Mucosa of gallbladder (tissue), 1 donor: Measurements from ENCODE around the gene MEG3. TPM values are rescaled to one million over a fixed set of nuclear protein-coding genes. Genes with fewer than 3 reads are reported as not detected.
"Not testable (repeated sequence)": the region's sequence is repeated elsewhere in the genome, so short reads cannot be mapped to it uniquely, and the experiment has no call there.

Experiments
- DNase-seq: peaks from one replicate; pipeline ENCODE4 v3.0.0-alpha.2; 2020; ENCODE audit warnings: low spot score
- total RNA-seq: library from RNA; stranded (reverse); gene quantifications from one replicate; pipeline ENCODE4 v1.2.1, GENCODE V29; 2021
- donor health status: DM: no; HTN: no; CAD: no.

Gene MEG3
- total RNA-seq, 1 donor from 2014 or later: 132 TPM

DNA sequence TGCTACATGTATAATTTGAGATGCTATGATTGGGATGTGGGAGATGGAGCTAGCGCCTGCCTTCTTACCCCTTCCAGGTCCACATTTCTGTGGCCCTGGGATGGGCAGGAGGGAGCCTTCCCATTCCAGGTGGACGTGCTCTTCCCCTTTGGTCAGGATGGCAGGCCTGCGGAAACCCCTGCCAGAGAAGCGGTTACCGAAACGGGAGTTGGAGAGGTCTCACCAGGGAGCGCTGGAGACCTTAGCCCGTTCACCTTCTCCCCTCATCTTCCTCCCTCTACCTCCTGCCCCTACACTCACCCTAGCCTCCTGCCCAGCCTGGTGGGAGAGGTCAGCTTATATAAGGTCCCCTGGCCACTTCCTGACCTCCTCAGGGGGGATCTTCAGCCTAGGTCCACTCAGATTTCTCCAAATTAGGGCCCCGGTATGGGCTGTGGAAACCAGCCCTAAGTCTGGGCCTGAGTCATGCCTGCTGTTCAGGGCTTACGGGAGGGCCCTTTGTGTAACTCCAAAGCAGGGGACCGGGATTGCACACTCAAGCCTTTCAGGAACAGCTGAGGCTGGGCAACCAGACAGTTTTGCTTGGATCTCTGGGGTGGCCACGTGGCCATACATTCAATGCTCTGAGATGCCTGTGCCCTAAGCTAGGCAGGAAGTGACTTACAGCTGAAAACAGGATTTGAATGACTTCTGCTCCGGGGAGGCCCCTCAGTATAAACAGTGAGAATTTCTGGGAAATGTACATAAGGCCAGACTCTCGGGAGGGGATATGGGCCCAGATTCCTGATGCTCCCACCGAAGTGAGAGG lies 10.2 kb upstream of the MEG3 start:
- no peak for DNase-seq

DNA sequence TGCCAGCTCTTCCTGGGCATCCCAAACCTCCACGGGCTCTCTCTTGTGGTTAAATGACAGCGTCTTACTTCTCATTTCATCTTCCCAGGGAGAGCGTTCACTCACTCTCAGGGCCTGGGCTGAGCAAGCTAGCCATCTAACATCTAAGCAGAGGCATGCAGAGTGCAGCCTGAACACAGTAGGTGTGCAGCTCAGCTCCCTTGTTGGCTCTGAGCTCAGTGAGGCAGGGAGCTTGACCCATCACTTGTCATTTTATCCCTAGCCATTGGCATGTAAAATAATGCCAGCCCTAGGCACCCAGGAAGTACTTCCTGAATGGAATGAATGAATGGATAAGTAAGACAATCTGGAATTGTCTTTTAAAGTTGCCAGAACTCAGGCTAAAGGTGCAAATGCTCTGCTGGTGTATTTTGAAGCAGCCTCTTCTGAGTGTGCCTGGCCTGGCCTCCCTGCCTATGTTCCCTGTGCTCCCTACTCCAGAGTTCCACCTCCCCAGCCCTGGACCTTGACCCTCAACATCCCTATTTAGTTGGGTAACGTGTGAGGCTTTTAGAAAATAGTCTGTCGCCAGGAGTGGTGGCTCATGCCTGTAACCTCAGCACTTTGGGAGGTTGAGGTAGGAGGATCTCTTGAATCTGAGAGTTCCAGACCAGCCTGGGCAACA lies 9.5 kb upstream of the MEG3 start:
- no peak for DNase-seq

DNA sequence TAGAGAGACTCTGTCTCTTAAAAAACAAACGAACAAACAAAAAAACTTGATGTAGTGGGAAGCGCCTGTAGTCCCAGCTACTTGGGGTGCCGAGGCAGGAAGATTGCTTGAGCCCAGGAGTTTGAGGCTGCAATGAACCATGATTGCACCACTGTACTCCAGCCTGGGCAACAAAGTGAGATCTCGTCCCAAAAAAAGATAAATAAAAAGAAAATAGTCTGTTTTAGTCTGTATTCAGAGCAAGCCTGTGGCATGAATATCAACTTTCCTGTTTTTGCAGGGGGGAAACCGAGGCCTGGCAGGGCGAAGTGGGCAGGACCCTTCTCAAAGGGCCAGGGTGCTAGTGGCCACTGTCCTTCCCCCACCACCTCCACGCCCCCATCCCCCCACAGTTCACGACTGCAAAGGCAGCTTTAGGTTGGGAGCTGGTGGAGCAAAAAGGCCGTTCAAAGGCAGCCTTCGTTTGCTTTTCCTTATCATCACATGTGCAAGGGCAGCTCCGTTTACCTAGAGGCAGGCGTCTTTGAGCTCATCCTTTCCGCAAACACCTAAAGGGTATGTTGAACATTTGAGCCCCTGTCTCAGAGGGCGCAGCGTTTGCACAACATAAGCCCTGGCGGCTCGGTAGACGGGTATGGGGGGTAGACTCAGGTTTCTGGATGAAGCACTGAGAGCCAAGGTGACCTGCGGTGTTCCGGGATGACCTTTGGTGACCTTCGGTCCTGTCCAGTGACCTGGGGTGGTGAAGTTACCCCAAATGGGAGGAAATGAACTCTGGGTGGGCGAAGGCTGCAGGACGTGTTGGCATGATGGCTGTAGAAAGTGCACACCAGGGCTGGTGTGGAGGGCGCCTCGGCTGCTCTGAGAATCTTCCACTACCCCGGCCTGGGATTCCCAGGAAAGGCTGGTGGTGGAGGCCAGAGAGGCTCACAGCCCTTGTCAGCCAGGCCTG lies 8.7 kb upstream of the MEG3 start:
- no peak for DNase-seq

DNA sequence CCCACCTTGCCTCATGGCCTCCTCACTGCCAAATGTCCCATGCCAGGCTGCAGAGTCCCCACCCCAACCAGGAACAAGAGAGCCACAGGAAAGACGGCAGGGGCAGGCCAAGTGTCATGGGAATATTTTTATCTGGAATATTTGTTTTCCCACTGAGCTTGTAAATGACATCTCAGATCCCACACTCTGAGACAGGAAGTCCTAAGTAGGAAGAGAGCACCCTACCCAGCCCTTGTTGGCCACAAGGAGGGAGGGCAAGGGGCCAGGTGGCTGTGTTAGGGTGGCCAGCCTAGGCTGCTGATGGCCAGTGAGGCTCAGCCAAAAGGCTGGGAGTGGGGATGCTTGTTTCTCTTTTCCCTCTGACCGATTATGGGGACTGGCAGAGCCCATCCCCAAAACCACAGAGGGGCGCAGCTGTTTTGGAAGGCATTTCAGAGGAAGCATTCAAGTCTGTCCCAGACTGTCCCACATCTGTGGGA lies 7.7 kb upstream of the MEG3 start:
- DNase-seq: no peak

DNA sequence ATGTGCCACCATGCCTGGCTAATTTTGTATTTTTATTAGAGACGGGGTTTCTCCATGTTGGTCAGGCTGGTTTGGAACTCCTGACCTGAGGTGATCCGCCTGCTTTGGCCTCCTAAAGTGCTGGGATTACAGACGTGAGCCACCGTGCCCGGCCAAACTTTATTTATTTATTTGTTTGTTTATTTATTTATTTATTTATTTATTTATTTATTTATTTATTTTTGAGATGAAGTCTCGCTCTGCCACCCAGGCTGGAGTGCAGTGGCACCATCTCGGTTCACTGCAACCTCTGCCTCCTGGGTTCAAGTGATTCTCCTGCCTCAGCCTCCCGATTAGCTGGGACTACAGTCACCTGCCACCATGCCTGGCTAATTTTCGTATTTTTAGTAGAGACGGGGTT lies 7.0 kb upstream of the MEG3 start:
- DNase-seq: not testable (repeated sequence)

DNA sequence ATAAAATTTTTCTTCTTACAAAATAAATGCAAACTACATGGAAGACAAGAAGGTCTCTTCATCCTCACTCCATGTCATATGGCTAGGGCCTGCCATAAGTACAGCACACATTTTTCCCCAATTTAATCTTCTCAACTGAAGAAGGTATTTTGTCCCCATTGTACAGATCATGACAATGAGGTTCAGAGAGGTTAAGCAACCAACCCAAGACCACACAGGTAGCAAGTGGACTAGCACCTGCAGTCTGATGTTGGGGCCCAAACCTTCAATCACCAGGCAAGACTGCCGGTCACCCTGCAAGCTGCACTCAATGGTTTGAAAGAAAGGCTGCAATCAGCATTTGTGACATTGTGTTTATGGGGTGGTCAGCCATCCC lies 6.5 kb upstream of the MEG3 start:
- no peak for DNase-seq

DNA sequence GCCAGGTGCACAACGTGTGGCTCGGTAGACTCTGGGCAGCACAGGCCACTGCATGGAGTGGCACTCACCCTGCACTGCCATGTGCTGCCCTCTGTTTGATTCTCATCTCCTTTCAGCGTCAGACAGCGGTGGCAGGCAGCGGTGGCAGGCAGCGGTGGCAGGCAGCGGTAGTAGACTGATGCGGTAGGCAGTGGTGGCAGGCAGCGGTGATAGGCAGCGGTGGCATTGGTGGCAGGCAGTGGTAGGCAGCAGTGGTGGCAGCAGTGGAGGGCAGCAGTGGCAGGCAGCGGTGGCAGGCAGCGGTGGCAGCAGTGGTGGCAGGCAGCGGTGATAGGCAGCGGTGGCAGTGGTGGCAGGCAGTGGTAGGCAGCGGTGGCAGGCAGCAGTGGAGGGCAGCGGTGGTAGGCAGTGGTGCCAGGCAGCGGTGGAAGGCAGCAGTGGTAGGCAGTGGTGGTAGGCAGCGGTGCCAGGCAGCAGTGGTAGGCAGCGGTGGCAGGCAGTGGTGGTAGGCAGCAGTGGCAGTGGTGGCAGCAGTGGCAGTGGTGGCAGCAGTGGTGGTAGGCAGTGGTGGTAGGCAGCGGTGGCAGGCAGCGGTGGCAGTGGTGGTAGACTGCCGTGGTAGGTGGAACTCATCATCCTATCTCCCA lies 6.0 kb upstream of the MEG3 start:
- DNase-seq: no peak

DNA sequence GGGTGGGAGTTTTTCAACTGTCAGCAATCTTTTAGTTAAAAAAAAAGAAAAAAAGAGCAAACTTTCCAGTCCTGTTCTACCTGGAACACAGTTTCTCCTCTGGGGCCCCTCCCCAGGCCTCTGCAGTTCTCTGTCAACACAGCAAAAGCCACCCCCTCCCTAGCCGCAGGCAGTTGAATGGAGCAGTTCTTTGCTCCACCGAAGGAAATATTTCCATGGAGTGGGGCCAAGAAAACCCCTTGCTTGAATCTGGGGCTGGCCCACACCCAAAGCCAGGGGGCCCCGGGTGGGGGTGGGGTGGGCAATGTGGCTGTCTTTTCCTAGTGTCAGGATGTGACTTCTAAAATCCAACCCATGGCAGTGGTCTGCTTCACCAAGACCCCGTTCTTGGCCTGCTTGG lies 5.0 kb upstream of the MEG3 start:
- no peak for DNase-seq

DNA sequence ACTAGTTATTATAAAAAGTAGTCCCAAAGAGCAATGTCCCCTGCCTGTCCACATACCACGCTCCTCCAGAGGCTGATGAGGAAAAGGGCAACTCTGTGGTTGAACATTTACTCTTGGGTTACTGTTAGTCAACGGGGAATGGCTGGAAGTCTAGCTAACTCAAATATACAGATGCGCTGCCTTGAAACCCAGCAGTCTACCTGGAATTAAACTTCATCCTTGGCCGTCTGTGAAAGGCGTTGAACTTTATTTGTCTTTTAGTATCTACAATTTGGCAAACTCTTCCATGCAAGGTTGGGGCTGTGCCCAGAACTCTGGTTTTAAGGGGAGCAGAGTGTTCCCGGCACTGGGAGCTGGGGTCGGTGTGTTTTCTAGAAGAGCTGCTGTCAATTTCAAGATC lies 3.9 kb upstream of the MEG3 start:
- DNase-seq: no peak

DNA sequence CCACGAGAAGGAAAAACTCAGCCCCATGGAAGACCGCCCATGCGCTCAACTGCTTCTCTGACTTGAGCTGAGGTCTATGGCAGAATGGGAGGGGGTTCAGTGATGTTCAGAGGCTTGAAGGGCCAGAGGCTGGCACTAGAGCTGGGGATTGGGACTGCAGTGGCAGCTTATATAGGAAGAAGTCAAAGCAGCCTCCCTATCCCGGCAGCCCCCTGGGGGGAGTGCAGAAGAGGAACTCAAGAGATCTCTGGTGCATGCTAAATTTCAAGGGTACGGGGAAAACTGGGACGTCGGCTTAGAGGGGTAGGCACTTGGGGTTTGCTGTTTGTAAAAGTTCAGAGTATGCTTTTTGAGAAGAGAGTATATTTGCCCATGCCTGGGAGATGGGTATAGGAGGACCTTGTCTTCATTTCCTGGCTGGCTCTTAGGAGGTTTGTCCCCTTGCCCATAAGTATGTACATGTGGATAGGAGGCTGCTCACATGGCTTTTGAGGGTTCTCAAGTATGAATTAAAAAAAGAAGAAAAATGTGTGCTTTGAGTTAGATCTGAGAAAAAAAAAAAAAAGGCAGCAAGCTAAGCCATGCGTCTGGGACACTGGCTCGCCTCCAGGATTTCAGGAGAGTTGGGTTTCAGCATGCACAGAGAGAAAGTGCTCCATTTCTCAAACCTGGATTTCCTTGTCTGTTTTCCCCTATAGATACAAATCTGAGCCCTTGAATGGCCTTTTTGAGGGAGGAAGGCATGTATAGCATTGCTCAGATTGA lies 3.2 kb upstream of the MEG3 start:
- DNase-seq: no peak

DNA sequence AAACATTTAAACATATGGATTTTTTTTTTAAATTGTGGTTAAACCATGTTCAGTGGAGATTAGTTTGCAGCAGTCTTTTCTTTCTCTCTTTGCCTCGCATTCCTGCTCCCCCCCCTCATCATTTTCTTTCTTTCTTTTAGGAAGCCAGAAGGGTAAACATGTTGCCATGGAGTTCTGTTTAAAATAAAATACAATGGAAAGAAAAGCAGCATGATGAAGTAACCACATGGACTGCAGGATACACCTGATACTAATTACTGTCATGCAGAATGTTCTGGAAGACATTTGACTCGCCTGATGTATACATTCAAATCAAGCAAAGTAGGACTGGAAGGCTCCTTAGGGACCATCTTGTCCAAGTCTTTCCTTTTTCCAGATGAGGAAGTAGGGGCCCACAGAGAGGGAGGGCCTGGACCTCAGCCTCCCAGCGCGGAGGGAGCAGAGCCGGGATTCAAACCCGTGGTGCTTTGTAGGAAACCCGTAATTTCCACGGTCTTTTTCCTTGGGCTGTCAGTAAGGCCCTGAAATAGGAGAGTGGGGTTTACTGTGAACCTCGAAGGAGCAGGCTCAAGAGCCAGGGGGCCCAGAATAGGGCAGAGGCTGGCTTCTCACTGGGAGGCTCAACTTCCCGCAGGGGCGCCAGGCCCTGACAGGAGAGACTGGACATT lies 2.4 kb upstream of the MEG3 start:
- no peak for DNase-seq

DNA sequence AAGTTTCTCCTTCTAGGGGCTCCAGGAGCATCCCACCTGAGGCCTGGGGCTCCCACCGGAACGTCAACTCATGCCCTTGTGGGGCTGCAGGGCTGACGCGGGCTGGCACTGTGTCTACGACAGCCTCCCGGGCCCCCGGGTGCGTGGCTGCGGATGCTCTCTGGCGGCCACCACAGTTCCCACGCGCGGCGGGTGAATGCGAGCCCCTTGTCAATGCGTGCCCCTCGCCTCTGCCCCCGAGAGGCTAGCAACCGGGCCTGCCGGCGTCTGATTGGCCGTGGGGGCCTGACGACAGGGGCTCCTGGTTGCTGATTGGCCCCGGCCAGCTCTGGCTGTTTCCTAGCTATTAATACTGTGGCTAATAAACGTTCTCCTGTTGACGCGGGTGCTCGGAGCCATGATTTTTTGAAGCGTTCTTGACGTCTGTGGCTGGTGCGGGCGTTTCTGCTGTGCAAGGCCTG lies 1.8 kb upstream of the MEG3 start:
- DNase-seq: peak; percentile 31

DNA sequence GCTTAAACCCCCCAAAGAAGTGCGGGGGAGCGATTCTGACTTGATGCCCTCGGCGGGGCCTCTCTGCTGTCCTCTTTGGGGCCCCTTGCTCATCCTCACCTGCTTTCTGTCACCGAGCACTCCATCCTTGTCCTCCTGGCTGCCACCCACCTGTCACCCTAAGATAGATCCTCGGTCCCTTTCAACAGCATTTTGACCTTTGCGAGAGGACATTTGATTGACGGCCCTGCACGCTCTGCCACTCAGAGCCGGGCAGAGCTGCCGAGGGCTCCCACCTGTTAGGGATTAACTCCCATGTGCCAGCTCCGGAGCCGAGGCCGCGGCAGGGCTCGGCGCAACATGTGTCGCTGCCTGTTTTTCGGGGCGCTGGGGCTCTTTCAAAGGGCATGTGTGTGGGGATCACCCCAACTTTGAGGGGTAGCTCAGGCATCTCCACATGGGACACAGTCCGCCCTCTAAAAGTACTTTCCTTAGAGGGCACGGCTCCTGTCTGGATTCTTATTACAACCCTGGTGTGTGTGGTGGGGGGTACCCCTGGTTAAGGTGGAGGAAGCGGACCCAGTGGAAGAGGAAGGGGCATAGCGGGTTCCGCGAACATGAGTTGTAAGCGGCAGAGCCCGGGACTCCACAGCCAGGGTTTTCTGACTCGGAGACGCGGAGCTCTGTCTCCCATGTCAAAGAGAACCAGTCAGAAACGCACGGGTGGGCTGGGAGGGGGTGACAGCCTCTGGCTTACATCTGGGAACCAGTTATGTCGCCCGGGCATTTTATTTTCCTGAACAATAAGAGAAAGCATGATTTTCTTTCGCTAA lies 811 bp upstream of the MEG3 start:
- no peak for DNase-seq

DNA sequence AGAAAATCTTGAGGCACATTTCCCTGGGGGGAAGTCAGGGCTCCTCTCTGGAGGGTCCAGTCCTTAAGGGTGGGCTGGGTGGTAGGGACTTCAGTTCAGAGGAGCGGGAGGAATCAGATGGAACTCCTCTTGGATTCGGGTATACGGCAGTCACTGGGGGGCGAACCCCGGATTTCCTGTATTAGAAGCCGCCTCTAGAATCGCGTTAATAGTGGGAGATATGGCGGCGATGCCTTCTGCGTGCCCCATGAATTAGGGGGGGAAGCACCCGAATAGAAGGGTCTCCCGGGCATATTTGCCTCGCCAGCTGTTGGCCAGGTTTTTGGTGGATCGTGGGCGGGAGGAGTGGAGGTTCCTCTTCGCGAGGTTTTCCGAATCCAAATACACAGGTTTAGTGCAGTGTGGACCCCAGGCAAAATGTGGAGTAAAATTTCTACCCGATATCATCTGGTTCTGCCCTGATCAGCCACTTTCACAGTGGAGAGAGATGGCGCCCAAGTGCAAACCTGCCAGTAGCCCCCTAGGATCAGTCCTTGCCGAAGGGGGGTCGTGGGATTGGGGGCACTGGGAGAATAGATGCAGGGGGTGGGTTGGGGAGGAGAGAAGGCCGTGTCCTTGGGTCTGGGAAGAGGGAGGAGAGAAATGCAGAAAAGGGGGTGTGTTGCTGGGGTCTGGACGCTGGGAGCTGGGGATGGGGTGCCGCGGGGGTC lies 628 bp downstream of the MEG3 start:
- no peak for DNase-seq

DNA sequence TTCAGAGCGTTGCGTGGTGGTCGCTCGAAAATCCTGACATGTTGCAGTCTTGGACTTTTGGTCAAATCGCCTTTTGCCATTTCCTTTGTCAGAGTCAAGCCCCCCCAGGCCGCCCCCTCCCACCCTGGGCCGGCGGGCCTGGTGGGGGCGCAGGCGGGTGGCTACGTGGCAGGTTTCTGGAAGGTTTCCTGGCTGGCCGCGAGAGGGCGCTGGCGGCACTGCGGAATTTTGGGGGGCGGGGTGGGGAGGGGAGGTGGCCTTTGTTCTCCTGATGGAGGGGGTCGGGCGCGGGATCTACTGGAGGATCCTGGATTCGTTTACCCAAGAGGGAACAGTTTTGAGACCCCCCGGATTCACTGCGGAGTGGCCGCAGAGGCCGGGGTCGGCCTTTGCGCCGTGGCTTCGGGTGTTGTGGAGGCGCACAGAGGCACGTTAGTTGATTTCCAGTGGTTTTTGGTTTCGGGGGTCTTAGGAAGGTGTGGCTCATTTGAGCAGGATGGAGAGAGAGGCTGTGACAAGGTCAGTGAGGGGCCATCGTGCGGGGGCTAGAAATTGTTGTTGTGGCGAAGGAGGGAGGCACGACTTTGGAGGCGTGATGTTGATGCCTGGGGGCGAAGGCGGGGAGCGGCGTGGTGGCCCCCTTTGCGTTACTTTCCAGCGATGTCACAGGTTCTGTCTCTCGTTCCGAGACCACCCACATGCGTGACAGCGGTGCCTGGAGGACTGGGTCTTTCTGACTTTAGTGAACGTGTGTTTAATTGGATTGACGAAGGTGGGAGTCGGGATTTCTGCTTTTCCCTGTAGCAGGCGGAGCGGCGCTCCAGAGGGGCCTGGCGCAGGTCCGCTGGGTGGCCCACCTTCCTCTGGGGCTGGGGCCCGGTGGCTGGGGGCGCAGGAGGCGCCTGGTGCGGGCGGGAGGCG lies 1.4 kb downstream of the MEG3 start:
- no peak for DNase-seq

DNA sequence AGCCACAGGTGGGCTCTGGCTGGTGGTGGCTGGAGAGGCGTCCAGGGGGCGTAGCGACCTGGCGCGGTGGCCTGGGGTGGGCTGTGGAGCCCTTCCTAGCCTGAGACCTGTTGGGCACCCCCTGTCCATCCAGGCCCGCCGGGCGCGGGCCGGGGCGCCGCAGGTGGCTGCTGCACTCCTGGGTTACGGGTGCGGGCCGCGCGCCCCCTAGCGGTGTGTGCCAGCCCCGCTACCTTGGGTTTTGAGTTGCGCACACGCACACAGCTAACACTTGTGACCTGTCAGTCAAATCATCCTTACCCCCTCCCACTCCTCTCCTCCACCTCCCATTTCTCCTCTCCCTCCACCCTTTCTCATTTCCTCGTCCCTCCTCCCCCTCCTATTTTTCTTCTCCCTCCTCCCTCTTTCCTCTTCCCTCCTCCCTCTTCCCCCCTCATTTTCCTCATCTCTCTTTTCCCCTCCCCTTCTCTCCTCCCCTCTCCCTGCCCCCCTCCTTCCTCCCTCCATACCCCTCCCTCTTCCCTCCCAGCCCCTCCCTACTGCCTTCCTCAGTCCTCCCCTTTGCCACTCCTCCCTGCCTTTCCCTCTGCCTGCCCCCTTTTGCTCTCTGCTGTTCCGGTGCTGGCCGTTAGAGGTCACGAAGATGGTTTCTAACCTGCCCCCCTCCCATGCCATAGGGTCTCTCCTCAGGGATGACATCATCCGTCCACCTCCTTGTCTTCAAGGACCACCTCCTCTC lies 2.3 kb downstream of the MEG3 start:
- DNase-seq: no peak

DNA sequence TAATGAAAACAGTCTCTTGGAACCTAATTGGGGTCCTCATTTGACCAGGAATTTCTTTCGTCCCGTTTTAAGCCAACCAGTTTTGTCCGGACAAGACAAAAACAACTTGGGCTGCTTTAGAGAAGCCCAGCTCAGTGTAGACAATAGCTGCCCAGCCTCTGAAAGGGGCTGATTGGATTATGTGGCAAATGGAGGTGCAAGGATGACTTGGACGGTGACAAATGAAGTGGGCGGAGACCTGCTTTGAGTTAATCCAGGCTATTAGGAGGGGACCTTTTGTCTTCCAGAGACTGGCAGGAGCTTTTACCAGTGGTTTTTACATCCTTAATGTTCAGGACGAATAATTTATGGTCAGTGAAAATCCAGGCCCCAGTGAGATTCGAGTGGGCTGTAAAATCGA lies 4.8 kb downstream of the MEG3 start:
- no peak for DNase-seq
